NT2/D1 (cell line): ENCODE results near the gene AJM1.

Experiments
- DNase-seq: peaks from one replicate; pipeline ENCODE4 v3.0.0-alpha.2; 2011; ENCODE audit warnings: low read depth, low spot score
- H3K27me3 ChIP-seq: 2 replicates; pipeline ENCODE4 v1.6.0; 2011; ENCODE audit warnings: mild to moderate bottlenecking; ENCODE audit not compliant: insufficient read length, insufficient read depth
- H3K36me3 ChIP-seq: 2 replicates; pipeline ENCODE4 v1.6.1; 2011; ENCODE audit warnings: mild to moderate bottlenecking, low read length, mixed read lengths; ENCODE audit not compliant: insufficient read depth, insufficient read length
- H3K4me1 ChIP-seq: 2 replicates; pipeline ENCODE4 v1.5.1; 2011; ENCODE audit not compliant: insufficient read depth, insufficient read length
- H3K4me3 ChIP-seq: 2 replicates; pipeline ENCODE4 v1.5.1; 2011; ENCODE audit warnings: low read depth; ENCODE audit not compliant: insufficient read length
- H3K9ac ChIP-seq: 2 replicates; pipeline ENCODE4 v1.6.0; 2011; ENCODE audit warnings: low read depth; ENCODE audit not compliant: insufficient read length
- H3K9me3 ChIP-seq: 2 replicates; pipeline ENCODE4 v1.5.1; 2011; ENCODE audit warnings: mild to moderate bottlenecking, low read length; ENCODE audit not compliant: insufficient read depth
- SUZ12 ChIP-seq: IDR thresholded peaks from 2 replicates; pipeline ENCODE4 v1.6.1; 2011; ENCODE audit not compliant: insufficient read length, insufficient read depth; ENCODE audit errors: extremely low read depth
- YY1 ChIP-seq: IDR thresholded peaks from 2 replicates; pipeline ENCODE4 v1.6.1; 2011; ENCODE audit not compliant: insufficient read length, insufficient read depth
- ZNF274 ChIP-seq: IDR thresholded peaks from 2 replicates; pipeline ENCODE4 v1.6.1; 2011; ENCODE audit warnings: mild to moderate bottlenecking, low read depth, low read length

The AJM1 gene

GRCh38 chr9:136815422-136815782, 26.9 kb upstream of the AJM1 start:
- peaks cover 3% of the 10 kb centered on the region for H3K4me1 ChIP-seq
- no peaks in the 10 kb centered on the region for H3K27me3 ChIP-seq
- no peak overlapping the region for H3K9ac ChIP-seq
- H3K4me3 ChIP-seq = no peak overlapping the region
- no peak for TF ChIP-seq SUZ12
- TF ChIP-seq ZNF274 = no peak
- no peak for TF ChIP-seq YY1
- peaks cover 70% of the 10 kb centered on the region for H3K36me3 ChIP-seq
- no peak for DNase-seq
- H3K9me3 ChIP-seq = no peaks in the 10 kb centered on the region

GRCh38 chr9:136820971-136821825, 21.1 kb upstream of the AJM1 start:
- Histone ChIP-seq H3K4me3 (no peak overlapping the region), H3K9me3 (no peaks in the 10 kb centered on the region), H3K9ac (peak overlapping the region; percentile 4), H3K36me3 (peaks cover 59% of the 10 kb centered on the region), H3K4me1 (peaks cover 17% of the 10 kb centered on the region), H3K27me3 (no peaks in the 10 kb centered on the region)
- TF ChIP-seq ZNF274 = no peak
- no peak for TF ChIP-seq SUZ12
- TF ChIP-seq YY1 = no peak
- DNase-seq = no peak

- peaks cover 64% of the 10 kb centered on the region for H3K36me3 ChIP-seq
- TF ChIP-seq SUZ12 (no peak), YY1 (no peak), ZNF274 (no peak)
- H3K9ac ChIP-seq = peak overlapping the region; percentile 21
- no peak overlapping the region for H3K4me3 ChIP-seq
- H3K9me3 ChIP-seq = no peaks in the 10 kb centered on the region
- no peak for DNase-seq
- H3K4me1 ChIP-seq = peaks cover 20% of the 10 kb centered on the region
- H3K27me3 ChIP-seq = no peaks in the 10 kb centered on the region
Observed at GRCh38 chr9:136821826-136822544, 20.3 kb upstream of the AJM1 start.

- Histone ChIP-seq H3K36me3 (peaks cover 70% of the 10 kb centered on the region), H3K9ac (peak overlapping the region; percentile 8), H3K4me1 (peaks cover 23% of the 10 kb centered on the region), H3K27me3 (no peaks in the 10 kb centered on the region), H3K9me3 (no peaks in the 10 kb centered on the region), H3K4me3 (no peak overlapping the region)
- no peak for TF ChIP-seq SUZ12
- TF ChIP-seq ZNF274 = no peak
- TF ChIP-seq YY1 = no peak
- DNase-seq = no peak
Observed at GRCh38 chr9:136823136-136824046, 18.9 kb upstream of the AJM1 start.

GRCh38 chr9:136824496-136825225, 17.6 kb upstream of the AJM1 start:
- Histone ChIP-seq H3K4me3 (no peak overlapping the region), H3K27me3 (no peaks in the 10 kb centered on the region), H3K36me3 (peaks cover 75% of the 10 kb centered on the region), H3K9ac (peak overlapping the region; percentile 57), H3K9me3 (no peaks in the 10 kb centered on the region), H3K4me1 (peaks cover 27% of the 10 kb centered on the region)
- no peak for DNase-seq
- TF ChIP-seq SUZ12 (no peak), YY1 (no peak), ZNF274 (no peak)

- Histone ChIP-seq H3K4me1 (peaks cover 31% of the 10 kb centered on the region), H3K27me3 (no peaks in the 10 kb centered on the region), H3K36me3 (peaks cover 77% of the 10 kb centered on the region), H3K9me3 (no peaks in the 10 kb centered on the region), H3K9ac (no peak overlapping the region), H3K4me3 (no peak overlapping the region)
- no peak for DNase-seq
- TF ChIP-seq ZNF274 (no peak), SUZ12 (no peak), YY1 (no peak)
Observed at GRCh38 chr9:136825295-136826187, 16.7 kb upstream of the AJM1 start.
